Mucosa of gallbladder (tissue), 1 donor: Measurements from ENCODE around the gene FRMPD4. TPM values are rescaled to one million over a fixed set of nuclear protein-coding genes. Genes with fewer than 3 reads are reported as not detected.

Experiments
- DNase-seq: peaks from one replicate; pipeline ENCODE4 v3.0.0-alpha.2; 2020; ENCODE audit warnings: low spot score
- total RNA-seq: library from RNA; stranded (reverse); gene quantifications from one replicate; pipeline ENCODE4 v1.2.1, GENCODE V29; 2021
- donor health status: DM: no; HTN: no; CAD: no.

FRMPD4 gene
- total RNA-seq, 1 donor from 2014 or later: 0.03 TPM

DNA sequence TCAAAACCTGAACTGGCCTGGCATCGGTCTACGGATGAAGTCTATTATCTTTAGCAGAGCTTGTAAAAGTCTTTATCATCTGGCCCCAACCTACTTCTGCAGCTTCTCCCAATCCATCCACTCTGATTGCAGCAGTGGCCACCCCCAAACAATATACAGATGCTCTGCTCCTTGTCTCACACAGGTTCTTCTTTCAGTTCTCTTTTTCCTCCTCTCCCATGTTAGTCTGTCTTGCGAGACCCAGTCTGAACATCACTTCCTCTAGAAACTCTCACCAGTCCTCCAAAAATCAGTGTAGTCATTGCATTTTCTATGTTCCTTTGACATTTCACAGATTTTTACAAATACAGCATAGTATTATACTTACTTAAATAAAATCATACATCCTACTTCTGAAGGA lies 163.0 kb downstream of the FRMPD4 start:
- DNase-seq: no peak

DNA sequence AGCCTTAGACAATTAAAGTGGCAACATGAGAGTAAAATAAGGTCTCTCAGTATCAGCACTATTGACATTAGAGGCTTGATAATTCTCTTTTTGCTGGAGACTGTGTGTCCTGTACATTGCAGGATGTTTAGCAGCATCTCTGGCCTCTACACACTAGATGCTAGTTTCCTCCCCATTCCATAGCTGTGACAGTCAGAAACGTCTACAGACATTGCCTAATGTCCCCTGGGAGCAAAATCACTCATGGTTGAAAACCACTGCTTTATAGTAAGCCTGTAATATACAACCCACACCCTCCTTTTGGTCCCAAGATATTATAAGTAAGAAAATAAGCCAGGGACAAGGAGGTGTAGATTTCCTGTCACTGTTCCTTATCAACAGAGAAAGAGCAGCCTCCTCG lies 166.0 kb downstream of the FRMPD4 start:
- no peak for DNase-seq

DNA sequence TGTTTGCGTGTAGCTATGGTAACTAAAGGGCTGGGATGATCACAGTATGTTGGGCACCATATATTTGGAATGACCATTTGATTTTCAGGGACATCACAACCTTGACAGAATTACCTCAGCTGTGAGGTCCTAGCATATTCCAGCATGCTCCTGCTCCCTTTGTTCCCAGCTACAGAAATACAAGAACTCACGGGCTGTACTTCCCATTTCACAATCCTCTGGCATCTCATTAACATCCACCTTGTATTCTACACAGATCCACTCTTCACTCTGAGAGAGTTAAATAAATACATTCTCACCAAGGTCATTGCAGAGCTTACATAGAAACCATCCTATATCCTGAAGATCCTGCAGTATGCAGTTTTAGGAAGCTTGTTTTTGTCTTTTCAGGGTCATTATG lies 169.7 kb downstream of the FRMPD4 start:
- no peak for DNase-seq

DNA sequence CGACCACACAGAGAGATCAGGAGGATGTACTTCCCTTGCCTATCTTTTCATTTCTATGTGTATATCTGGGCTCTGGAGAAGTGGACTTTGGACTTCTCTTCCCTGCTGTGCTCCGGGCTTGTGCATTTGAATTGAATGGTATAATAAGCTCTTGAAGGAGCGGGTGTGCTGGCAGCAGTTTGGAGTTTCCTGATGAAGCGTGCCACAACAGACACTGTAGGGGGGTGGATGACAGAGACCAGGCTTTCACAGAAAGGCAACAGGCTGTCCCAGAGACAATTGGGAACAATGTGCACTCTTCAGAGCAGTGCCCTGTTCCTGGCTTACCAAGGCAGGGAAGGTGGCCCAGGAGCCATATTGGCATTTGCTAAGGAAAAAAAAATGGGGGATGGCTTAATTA lies 170.1 kb downstream of the FRMPD4 start:
- peak; percentile 42 for DNase-seq

DNA sequence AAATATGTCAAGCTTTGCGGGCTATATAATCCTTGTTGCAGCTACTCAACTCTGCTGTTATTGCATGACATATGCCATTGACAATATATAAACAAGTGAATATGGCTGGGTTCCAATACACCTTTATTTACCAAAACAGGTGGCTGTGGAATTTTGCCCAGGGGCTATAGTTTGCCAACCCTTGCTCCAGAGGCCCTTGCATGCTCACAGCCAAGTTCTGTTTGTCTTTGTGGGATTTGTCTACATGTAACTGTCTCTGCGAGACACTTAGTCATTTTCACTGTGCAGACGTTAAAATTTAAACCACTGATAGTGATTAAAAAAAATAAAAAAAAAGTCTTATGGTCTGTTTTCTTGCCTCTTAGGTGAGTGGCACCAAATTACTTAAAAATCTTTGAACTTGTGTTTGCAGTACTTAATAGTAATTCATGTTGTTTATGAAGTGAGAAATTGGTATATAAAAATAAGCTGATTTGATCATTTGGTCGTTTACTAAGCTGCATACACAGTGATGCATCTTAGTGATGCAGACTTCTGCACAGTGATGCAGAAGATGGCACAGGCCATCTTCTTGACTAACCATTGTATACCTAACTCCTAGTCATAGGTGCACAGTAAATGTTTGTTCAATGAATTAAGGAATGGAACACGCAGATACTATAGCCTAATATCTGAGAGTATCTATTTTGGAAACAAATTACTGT lies 170.9 kb downstream of the FRMPD4 start:
- DNase-seq: peak; percentile 22

DNA sequence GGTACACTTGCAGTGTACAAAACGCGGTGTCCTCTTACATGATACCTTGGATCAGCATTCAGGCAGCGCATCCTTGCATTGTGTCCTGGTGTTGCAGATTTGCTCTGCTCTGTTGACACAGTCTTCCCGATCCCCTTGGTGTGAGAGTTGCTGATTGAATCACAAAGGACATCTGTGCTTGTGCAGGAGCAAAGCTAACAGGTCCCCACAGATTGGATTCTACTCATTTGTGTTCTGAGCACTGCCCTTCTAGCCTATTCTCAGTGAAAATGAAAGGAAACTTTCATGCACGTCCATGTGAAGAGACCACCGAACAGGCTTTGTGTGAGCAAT lies 171.4 kb downstream of the FRMPD4 start:
- DNase-seq: no peak

DNA sequence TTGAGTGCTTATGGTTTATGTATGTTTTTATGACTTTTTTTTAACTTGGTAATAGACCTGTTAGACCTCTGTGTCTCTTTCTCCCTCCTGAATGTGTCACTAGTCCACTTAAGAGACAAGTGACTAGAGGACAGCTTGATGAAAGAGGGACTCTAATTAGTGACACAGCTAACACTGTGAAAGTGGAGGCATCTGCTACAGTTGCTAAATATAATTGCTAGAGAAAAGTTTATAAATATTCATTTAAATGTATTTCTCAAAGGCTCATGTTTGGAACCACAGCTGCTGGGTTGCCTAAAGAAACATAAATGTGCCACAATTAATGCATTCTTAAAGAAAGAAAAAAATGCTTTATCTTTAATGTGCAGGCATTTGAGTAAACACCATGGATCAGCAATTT lies 176.4 kb downstream of the FRMPD4 start:
- no peak for DNase-seq

DNA sequence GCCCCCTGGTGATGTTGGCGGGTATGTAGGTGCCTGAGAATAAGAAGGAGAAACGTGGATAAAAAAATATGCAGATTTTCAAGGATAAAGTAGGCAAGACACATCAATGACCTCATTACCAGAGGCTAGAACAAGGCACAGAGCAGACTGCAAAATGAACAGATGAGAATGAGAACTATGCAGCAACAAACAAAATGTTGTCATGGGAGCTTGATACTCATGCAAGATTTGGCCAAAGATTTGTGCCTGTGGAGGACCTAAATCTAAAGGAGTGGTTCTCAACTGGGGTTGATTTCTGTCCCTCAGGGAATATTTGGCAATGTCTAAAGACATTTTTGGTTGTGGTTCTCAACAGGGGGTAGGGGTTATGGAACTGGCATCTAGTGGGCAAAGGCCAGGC lies 177.3 kb downstream of the FRMPD4 start:
- DNase-seq: no peak

DNA sequence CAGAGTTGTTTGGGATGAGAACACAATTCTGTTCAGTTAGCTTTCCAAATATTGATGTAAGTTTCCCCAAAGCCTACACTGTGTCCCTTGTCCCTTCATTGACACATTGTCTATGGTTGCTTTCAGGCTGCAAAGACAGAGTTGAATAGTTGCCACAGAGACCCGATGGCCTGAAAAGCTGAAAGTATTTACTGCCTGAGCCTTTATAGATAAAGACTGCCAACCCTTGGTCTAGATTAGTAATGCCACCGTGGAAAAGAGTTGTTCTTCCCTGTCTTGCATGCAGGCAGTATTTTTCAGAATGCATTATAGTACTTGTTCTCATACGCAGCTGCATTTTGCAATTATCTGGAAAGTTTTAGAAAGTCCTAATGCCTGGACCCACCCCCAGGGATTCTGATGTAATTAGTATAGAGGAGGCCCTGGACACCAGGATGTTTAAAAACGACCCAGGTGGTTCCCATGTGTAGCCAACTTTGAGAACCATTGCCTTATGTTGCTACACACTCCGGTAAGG lies 180.8 kb downstream of the FRMPD4 start:
- no peak for DNase-seq

DNA sequence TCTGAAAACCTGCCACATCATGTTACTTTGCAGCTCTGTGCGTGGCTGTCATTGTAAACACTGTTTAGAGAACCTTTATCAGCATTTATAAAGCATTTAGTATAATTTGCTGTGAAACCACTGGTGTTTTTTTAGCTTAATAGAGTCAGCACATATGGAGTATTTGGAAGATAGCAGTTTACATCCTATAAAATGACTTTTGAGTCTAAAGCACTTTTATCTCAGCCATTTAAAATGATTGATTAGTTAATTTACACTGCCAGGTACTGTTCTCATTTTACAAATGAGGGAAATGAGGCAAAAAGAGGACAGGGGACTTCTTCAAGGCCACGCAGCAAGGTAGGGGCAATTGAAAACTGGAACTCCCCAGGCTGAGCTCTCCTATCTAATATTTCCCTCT lies 181.7 kb downstream of the FRMPD4 start:
- no peak for DNase-seq

DNA sequence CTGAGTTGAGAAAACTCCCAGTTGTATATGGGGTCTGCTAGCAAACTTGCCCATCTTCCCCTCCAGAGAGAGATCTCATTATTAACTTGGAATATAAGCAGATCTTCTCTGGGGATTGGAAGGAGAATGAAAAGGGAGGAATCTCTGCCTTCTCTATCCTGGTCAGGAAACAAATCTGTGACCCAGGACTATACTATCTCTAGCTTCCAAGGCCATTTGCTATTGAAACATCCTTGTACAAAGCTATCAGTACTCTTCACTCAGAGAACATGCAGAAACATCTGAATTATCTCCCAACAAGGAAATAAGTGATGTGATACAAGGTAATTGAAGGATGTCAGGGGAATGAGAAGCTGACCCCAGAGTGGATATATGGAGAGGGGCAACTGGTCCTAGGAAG lies 183.8 kb downstream of the FRMPD4 start:
- DNase-seq: no peak

DNA sequence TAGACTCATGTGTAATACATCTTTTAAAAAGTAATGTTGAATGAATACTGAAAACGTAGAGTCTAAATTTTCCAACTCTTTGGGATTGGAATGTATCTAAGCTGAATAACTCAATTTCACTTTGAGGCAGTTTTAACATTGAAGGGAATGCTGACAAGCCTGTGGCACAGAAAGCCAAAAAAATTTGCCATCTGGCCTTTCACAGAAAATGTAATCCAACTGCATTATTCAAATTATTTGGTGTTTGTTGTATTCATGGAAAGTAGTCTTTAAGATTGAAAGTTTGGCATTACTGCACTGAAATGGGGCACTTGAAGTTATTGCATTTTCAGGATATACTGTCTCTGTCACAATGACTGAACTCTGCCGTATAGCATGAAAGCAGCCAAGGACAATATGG lies 186.9 kb downstream of the FRMPD4 start:
- no peak for DNase-seq

DNA sequence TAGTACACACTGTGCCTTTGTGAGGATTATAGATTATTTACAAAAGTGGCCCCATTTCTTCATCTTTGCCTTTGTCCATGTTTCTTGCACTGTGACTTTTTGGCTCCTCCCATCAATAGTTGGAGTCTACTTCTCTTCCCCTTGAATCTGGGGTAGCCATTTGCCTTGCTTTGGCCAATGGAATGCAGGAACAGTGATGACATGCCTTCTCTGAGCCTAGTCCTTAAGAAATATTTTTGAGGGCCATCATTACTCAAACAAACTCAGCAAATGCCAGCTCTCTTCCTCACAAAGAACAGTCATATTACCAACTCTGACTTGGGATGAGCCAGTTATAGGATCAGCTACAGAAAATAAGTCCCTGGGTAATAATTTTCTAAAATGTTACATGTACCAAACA lies 189.6 kb downstream of the FRMPD4 start:
- DNase-seq: no peak

DNA sequence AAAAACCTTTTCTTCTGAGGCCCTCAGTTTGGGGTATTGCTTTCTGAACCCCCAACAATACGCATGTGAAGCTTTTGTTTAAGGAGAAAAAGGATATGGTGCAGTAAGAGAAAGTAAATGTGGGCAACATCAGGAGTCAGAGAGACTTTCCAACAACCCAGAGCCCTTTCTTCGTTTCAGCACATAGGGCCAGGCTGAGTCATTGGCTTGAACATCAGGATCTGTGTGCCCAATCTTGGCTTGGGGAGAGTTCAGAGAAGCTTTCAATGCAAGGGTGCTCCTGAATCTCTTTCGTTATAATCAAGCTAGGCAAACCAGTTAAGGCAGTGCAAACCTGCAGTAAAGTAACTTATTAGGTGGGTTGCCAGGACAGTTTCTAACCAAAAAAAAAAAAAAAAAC lies 191.2 kb downstream of the FRMPD4 start:
- no peak for DNase-seq

DNA sequence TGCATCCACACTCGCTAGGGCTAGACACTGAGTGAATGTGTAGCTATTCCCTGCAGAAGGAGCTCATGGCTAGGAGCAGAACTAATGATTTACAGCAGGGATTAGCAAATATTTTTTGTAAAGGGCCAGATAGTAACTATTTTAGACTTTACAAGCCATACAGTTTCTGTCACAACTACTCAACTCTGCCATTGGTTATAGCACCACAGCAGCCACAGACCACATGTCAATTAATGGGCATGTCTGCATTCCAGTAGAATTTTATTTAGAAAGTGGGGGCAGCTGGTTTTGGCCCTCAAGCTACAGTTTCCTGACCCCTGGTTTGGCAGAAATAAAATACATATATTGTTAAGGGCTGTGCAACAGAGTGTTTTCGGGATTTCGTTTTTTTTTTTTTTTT lies 192.6 kb downstream of the FRMPD4 start:
- DNase-seq: no peak

DNA sequence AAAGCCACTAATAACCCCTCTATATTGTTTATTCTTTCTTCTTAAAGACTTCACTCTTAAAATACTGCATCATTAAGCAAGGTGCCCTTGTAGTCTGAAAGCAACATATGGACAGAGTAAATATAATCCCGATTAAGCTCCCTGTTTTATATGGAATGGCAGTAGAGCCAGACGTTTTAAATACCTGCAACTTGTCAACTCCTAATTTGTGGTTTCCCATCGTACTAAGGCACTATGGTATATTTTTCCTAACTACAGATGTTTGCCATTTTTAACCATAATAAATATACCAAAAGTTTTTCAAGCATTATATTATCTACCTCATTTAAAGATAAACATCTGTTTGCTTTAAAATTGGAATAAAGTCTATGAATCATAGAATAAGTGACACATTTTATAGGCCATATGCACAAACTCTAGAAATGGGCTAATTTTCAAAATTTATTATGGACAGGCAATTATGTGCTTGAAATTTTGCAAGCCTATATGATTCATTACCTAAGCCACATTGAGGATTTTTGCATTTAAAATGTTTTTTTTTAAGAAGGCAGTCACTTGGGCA lies 194.6 kb downstream of the FRMPD4 start:
- no peak for DNase-seq

DNA sequence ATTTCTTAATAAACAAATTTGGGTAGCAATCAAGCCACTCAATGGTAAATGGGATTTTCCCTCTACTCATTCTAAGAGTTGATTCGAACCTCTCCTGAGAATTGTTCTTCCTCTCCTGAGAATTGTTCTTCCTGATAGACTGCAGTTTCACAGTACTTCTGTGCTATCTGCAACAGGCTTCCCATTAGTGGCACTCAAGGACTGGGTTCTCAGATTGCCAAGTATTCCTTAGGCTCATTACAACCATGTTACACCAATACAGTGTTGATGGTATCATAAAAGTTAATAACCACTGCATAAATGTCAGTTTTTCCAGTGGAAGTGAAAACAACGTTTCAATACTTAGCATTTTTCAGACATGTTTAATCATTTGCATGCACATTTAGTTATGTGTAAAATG lies 201.6 kb downstream of the FRMPD4 start:
- no peak for DNase-seq

DNA sequence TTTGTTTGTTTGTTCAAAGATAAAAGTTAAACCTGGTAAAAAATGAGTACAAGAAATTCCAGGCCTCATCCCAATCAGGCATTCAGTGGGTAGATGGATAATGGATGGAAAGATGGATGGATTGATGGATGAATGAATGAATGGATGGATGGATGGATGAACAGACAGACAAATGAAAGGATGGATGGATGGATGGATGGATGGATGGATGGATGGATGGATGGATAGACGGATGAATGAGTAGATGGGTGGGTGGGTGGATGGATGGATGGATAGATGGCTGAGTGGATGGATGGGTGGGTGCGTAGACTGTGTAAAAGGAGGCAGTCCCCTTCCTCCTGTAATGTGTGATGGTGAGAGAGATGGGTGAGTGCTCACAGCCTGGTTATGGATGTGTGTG lies 206.7 kb downstream of the FRMPD4 start:
- no peak for DNase-seq

DNA sequence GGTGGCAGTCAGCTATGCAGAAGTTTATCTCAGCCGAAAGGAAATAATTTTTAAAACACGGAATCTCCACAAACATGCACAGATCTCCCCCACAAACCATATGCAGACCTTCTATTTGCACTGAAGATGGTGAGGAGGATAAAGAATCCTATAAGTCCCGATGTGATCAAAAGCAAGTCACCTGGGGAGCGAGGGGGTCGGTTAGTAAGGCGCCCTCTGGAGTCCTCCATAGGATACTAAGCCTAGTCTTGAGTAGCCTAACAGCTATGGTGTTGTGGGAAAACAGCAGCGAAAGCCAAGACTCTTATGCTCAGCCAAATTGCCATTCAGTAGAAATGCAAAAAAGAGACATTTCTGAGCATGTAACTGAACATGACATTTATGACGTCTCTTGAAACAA lies 210.9 kb downstream of the FRMPD4 start:
- no peak for DNase-seq

DNA sequence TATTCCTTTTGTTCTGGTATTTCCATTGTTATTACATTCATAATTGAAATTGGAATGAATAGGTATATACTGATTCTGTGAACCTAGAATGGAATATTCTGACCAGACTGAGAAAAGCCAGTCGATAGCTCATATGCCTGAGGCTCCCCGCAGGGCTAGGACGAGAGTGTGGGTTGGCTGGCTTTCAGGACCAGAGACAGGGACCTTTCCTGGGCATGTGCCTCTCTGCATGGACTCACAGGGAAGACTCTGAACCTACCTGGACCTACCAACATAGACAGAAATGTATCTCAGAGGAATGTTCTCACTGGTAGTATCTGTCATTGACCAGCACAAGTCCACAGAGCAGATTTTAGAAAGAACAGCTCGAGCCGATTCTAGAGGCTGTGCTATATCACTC lies 214.6 kb downstream of the FRMPD4 start:
- DNase-seq: no peak

DNA sequence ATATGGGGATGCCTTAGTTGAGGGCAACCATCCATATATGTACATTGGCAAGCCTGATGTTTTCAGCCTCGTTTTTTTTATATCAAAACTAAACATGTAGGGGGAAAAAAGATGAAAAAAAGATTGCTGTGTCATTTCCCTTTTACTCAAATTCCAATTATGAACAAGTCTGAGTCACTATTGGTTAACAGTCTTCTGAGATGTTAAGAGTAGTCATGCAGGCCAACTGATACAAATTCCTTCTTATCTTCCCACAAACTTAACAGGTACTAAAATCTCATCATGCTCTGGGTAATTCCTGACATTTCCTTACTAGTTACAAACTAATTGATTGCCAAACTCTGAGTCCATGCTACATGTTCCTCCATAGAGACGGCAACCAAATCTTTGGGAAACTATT lies 222.1 kb downstream of the FRMPD4 start:
- DNase-seq: no peak

DNA sequence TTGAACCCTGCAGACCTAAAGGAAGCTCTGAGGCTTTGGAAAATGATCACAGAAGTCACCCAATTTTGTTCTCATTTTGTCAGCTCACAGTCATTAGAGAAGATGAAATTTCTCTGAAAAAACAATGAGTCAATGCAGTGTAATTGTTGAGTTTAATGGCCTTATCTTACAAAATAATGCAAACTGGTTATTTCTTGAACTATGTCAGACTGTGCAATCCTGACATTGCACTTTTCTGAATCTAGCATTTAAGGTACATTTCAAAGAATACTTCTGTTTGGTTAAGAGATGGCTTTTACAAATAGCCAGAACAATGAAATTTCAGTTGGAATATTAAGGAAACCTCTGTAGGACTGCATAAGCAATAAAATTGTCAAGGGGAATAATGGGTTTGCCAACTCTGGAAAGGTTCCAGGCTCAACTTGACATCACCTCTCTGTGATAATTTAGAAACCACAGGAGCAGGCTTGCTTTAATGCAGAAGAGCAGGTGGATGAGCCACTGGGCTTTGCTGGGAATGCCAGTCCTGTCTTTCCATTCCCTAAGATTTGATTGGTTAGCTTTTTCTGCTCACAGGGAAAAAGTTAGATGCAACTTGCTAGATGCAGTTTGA lies 222.8 kb downstream of the FRMPD4 start:
- DNase-seq: no peak

DNA sequence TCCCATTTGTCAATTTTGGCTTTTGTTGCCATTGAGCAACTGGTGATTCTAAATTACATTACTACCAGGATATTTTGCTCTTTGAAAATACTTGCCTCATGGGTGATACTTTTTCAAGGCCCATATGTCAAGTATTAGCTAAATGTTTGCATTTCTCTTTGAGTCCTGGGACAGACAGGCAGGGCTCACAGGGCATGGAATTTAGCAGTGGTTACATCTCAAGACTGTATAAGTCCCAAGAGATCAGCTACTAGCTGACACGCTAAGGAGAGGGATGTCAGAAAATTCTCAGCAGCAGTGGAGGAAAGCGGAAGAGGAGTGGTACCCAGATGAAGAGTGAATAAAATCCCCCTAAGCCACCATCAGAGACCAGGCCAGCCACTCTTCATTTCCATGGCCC lies 224.9 kb downstream of the FRMPD4 start:
- no peak for DNase-seq

DNA sequence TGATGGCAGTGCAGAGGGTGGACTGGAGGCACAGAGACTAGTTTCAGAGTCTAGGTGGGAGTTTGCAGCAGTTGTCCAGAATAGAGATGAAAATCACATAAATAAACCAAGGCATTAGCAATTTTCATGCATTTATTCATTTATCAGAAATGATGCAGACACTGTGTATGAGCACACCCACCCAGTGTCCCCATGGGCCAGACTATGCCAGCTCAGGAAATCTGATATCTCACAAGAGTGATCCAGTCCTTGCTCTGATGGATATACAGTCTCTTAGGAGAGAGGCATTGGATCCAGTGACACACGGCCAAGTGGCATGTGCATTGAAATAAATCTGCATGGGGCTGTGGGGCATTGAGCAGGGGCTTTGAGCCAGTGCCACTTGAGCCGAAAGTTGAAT lies 228.2 kb downstream of the FRMPD4 start:
- no peak for DNase-seq
